Lower leg skin (tissue), 3 donors: ENCODE measurements around the gene PHLDA2.

Experiments used
- POLR2A ChIP-seq, 2 donors: fragments of 450-650 bp; IDR thresholded peaks; one replicate each; pipeline ENCODE4 v1.6.1; 2016 to 2017; ENCODE audit warnings: antibody characterized with exemption in 2 of 2, mild to moderate bottlenecking in 1 of 2, moderate library complexity in 1 of 2
- TF ChIP-seq, protein P1 (sequence below), 3 donors: fragments of 450-650 bp; IDR thresholded peaks; one replicate each; pipeline ENCODE4 v1.5.1; 2016; ENCODE audit warnings: antibody characterized with exemption in 3 of 3, mild to moderate bottlenecking in 3 of 3, moderate library complexity in 2 of 3

DNA sequence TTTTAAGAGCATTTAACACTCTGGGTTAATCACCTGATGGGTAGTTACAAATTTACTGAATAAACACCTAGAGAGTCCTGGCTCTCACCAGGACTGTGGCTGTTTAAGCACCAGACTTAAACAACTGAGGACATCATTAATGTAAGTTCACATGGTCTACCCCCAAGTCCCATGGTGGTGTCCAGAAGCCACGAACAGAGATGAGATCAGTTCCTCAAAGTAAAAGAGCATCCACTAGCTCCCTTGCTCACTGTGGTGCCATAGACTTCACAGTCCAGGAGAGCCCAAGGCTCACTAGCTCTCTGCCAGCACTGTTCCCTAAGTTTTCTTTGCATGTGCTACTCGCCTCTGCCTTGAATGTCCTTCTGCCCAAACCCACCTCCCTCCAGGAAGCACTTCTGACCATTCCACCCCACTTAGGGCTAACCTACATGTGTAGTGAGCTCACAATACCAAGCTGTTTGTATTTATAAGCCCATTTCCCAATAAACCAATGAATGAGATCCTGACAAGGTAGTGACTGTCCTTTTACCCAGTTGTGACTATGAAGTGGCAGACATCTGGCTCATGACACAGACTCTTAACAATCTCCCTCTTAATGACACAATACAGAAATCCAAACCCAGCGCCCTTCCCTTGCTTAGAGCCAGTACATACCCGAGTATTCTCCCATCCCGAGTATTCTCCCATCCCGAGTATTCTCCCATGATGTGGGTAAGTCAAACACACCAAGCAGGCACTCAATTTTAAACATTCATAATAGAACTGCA, 47.3 kb upstream of the PHLDA2 start:
- TF ChIP-seq, protein P1, sequence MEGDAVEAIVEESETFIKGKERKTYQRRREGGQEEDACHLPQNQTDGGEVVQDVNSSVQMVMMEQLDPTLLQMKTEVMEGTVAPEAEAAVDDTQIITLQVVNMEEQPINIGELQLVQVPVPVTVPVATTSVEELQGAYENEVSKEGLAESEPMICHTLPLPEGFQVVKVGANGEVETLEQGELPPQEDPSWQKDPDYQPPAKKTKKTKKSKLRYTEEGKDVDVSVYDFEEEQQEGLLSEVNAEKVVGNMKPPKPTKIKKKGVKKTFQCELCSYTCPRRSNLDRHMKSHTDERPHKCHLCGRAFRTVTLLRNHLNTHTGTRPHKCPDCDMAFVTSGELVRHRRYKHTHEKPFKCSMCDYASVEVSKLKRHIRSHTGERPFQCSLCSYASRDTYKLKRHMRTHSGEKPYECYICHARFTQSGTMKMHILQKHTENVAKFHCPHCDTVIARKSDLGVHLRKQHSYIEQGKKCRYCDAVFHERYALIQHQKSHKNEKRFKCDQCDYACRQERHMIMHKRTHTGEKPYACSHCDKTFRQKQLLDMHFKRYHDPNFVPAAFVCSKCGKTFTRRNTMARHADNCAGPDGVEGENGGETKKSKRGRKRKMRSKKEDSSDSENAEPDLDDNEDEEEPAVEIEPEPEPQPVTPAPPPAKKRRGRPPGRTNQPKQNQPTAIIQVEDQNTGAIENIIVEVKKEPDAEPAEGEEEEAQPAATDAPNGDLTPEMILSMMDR (IDR thresholded peaks at IDR 0.05) = no peak
- no peak for TF ChIP-seq POLR2A (IDR thresholded peaks at IDR 0.05)
